GM19023 (cell line): ENCODE results near the gene SLX4IP.

Experiments used
- ATAC-seq: cut with Tn5 transposase; IDR thresholded peaks from one replicate; pipeline ENCODE4 v1.9.1; 2021; ENCODE audit warnings: mild to moderate bottlenecking, moderate library complexity; ENCODE audit not compliant: unreplicated experiment

The SLX4IP gene

GRCh38 chr20:10463622-10464021, 28.5 kb downstream of the SLX4IP start:
- ATAC-seq, result no peak

- ATAC-seq, result no peak
Measured at GRCh38 chr20:10465135-10465534, 30.0 kb downstream of the SLX4IP start.

- no peak for ATAC-seq
Measured at GRCh38 chr20:10466325-10466724, 31.2 kb downstream of the SLX4IP start.

GRCh38 chr20:10466855-10467254, 31.8 kb downstream of the SLX4IP start:
- no peak for ATAC-seq

GRCh38 chr20:10467681-10468339, 32.7 kb downstream of the SLX4IP start:
- no peak for ATAC-seq

GRCh38 chr20:10468340-10468845, 33.3 kb downstream of the SLX4IP start:
- ATAC-seq, result no peak

- ATAC-seq, result no peak
Measured at GRCh38 chr20:10469056-10469455, 34.0 kb downstream of the SLX4IP start.

GRCh38 chr20:10469599-10469998, 34.5 kb downstream of the SLX4IP start:
- ATAC-seq, result no peak

- ATAC-seq, result no peak
Measured at GRCh38 chr20:10470276-10470675, 35.2 kb downstream of the SLX4IP start.

- ATAC-seq, result no peak
Measured at GRCh38 chr20:10472871-10473270, 37.8 kb downstream of the SLX4IP start.

GRCh38 chr20:10474606-10475184, 39.6 kb downstream of the SLX4IP start:
- ATAC-seq, result no peak

GRCh38 chr20:10475225-10475624, 40.1 kb downstream of the SLX4IP start:
- ATAC-seq, result no peak

- ATAC-seq, result peak; percentile 57
Measured at GRCh38 chr20:10476319-10476724, 41.2 kb downstream of the SLX4IP start.

GRCh38 chr20:10478205-10478604, 43.1 kb downstream of the SLX4IP start:
- peak; percentile 72 for ATAC-seq

- ATAC-seq, result no peak
Measured at GRCh38 chr20:10478930-10479329, 43.8 kb downstream of the SLX4IP start.

- ATAC-seq, result no peak
Measured at GRCh38 chr20:10481676-10482075, 46.6 kb downstream of the SLX4IP start.

- ATAC-seq, result no peak
Measured at GRCh38 chr20:10483691-10484090, 48.6 kb downstream of the SLX4IP start.

- ATAC-seq, result no peak
Measured at GRCh38 chr20:10487142-10488136, 52.3 kb downstream of the SLX4IP start.

GRCh38 chr20:10488534-10488933, 53.4 kb downstream of the SLX4IP start:
- ATAC-seq, result no peak

- ATAC-seq, result no peak
Measured at GRCh38 chr20:10489853-10490252, 54.7 kb downstream of the SLX4IP start.

- no peak for ATAC-seq
Measured at GRCh38 chr20:10490257-10490656, 55.2 kb downstream of the SLX4IP start.
